HCT116 (cell line): ENCODE results near the gene COL7A1. TPM values are rescaled to one million over a fixed set of nuclear protein-coding genes. Genes with fewer than 3 reads are reported as not detected.

Experiments
- ATAC-seq: fragments of 200-7000 bp; cut with Tn5 transposase; 2 replicates; pipeline ENCODE4 v1.9.1; 2020; ENCODE audit warnings: mild to moderate bottlenecking, moderate library complexity
- BruUV-seq: library from RNA; stranded (reverse); fragments of 400-500 nt; replicated peaks from 2 replicates; lab custom pipeline; 2021; lab: Mats Ljungman, UMichigan
- CTCF ChIA-PET: fragments of 300-600 bp; sonication (Branson Sonifier 250); formaldehyde crosslinking; loops from one replicate; lab custom pipeline; 2021; ENCODE audit warnings: antibody characterized with exemption; lab: Charles Lee
- POLR2A ChIA-PET: fragments of 300-600, 350-600 bp; sonication (Branson Sonifier 250); formaldehyde crosslinking; loops from one replicate; lab custom pipeline; 2021; ENCODE audit warnings: antibody characterized with exemption; lab: Charles Lee
- RAD21 ChIA-PET, 2 experiments: fragments of 300-600 bp; sonication (Branson Sonifier 250); formaldehyde crosslinking; loops; one replicate each; lab custom pipeline; 2023; ENCODE audit warnings: low total read pairs in 2 of 2; ENCODE audit not compliant: uncharacterized antibody in 2 of 2, unreplicated experiment in 2 of 2, low non-redundant PET in 1 of 2; lab: Charles Lee
- DNase-seq: peaks from one replicate; pipeline ENCODE4 v3.0.0-alpha.2; 2010; ENCODE audit warnings: low read depth, low spot score
- H2AFZ ChIP-seq: fragments of 200-600 bp; shearing (Covaris generic), sonication (generic); 2 replicates; pipeline ENCODE4 v1.6.1; 2017; ENCODE audit warnings: low read depth, mixed run types, mixed read lengths, antibody characterized with exemption, low read length; ENCODE audit not compliant: poor library complexity, severe bottlenecking
- H3K27ac ChIP-seq: 2 replicates; pipeline ENCODE4 v1.5.1; 2012; ENCODE audit warnings: low read depth, low read length
- H3K27me3 ChIP-seq: fragments of 200-600 bp; sonication (generic); 2 replicates; pipeline ENCODE4 v1.6.1; 2016; ENCODE audit warnings: mixed run types, low read length, mixed read lengths; ENCODE audit not compliant: insufficient read depth
- H3K36me3 ChIP-seq, 2 experiments: fragments of 200-500 bp in 1 of 2; fragments of 200-600 bp in 1 of 2; sonication (Bioruptor generic) in 1 of 2; sonication (generic) in 1 of 2; 2 replicates each; pipeline versions ENCODE4 v1.5.1 to v1.6.1; 2014 to 2016; ENCODE audit warnings: low read length in 2 of 2, inconsistent platforms in 1 of 2, mixed read lengths in 1 of 2, mixed run types in 1 of 2; ENCODE audit not compliant: insufficient read depth in 2 of 2, control insufficient read depth in 1 of 2
- H3K4me1 ChIP-seq, 2 experiments: fragments of 200-600 bp in 1 of 2; sonication (generic) in 1 of 2; 2 replicates each; pipeline versions ENCODE4 v1.5.1 to v1.6.1; 2012 to 2017; ENCODE audit warnings: low read length in 2 of 2, inconsistent platforms in 1 of 2, mild to moderate bottlenecking in 1 of 2, mixed read lengths in 1 of 2, mixed run types in 1 of 2, moderate library complexity in 1 of 2; ENCODE audit not compliant: insufficient read depth in 2 of 2, control insufficient read depth in 1 of 2
- H3K4me2 ChIP-seq: fragments of 200-600 bp; sonication (generic); 2 replicates; pipeline ENCODE4 v1.6.1; 2017; ENCODE audit warnings: mixed run types, low read length, mixed read lengths
- H3K4me3 ChIP-seq, 2 experiments: fragments of 200-600 bp in 1 of 2; sonication (generic) in 1 of 2; replicated peaks in 1 of 2; 2 replicates each; pipeline ENCODE4 v1.5.1; 2011 to 2016; ENCODE audit warnings: low read length in 2 of 2, control low read depth in 1 of 2, low read depth in 1 of 2, mild to moderate bottlenecking in 1 of 2, mixed read lengths in 1 of 2, mixed run types in 1 of 2
- H3K79me2 ChIP-seq: fragments of 200-600 bp; sonication (generic); 2 replicates; pipeline ENCODE4 v1.6.1; 2017; ENCODE audit warnings: mild to moderate bottlenecking, mixed run types, low read length, moderate library complexity, mixed read lengths; ENCODE audit not compliant: insufficient read depth
- H3K9ac ChIP-seq: fragments of 200-600 bp; sonication (generic); 2 replicates; pipeline ENCODE4 v1.6.1; 2016; ENCODE audit warnings: low read length, mixed read lengths
- H3K9me2 ChIP-seq: fragments of 200-600 bp; sonication (generic), shearing (Covaris generic); 2 replicates; pipeline ENCODE4 v1.6.1; 2017; ENCODE audit warnings: mixed run types, mild to moderate bottlenecking, moderate library complexity; ENCODE audit not compliant: insufficient read depth
- H3K9me3 ChIP-seq, 2 experiments: fragments of 200-500 bp in 1 of 2; fragments of 200-600 bp in 1 of 2; sonication (Bioruptor generic) in 1 of 2; sonication (generic) in 1 of 2; 2 replicates each; pipeline ENCODE4 v1.6.1; 2014 to 2017; ENCODE audit warnings: low read length in 2 of 2, mixed read lengths in 2 of 2, inconsistent platforms in 1 of 2, low read depth in 1 of 2, mild to moderate bottlenecking in 1 of 2, mixed run types in 1 of 2, moderate library complexity in 1 of 2; ENCODE audit not compliant: control insufficient read depth in 1 of 2, insufficient read depth in 1 of 2
- H4K20me1 ChIP-seq: fragments of 200-600 bp; sonication (generic), shearing (Covaris generic); 2 replicates; pipeline ENCODE4 v1.6.1; 2017; ENCODE audit warnings: mixed run types, mild to moderate bottlenecking, moderate library complexity; ENCODE audit not compliant: insufficient read depth
- CEBPB ChIP-seq: IDR thresholded peaks from 2 replicates; pipeline ENCODE4 v1.6.1; 2012; ENCODE audit warnings: low read depth
- ELF1 ChIP-seq: IDR thresholded peaks from 2 replicates; pipeline ENCODE4 v1.6.1; 2012; ENCODE audit warnings: low read depth, borderline replicate concordance
- EZH2phosphoT487 ChIP-seq: fragments of 200-600 bp; IDR thresholded peaks from 2 replicates; pipeline ENCODE4 v1.6.1; 2018; ENCODE audit warnings: antibody characterized with exemption, borderline replicate concordance
- JUND ChIP-seq: IDR thresholded peaks from 2 replicates; pipeline ENCODE4 v1.6.1; 2012
- POLR2AphosphoS5 ChIP-seq: IDR thresholded peaks from 2 replicates; pipeline ENCODE4 v1.6.1; 2011; ENCODE audit warnings: mild to moderate bottlenecking, low read depth, low read length, moderate library complexity
- RAD21 ChIP-seq: IDR thresholded peaks from 2 replicates; pipeline ENCODE4 v1.6.1; 2012; ENCODE audit warnings: low read depth, mild to moderate bottlenecking
- SIN3A ChIP-seq: IDR thresholded peaks from 2 replicates; pipeline ENCODE4 v1.6.1; 2012; ENCODE audit warnings: low read depth
- SP1 ChIP-seq: IDR thresholded peaks from 2 replicates; pipeline ENCODE4 v1.6.1; 2012; ENCODE audit warnings: low read depth
- SRF ChIP-seq: IDR thresholded peaks from 2 replicates; pipeline ENCODE4 v1.6.1; 2012; ENCODE audit warnings: low read depth
- ZNF274 ChIP-seq: fragments of 200-500 bp; sonication (Bioruptor generic); IDR thresholded peaks from 2 replicates; pipeline ENCODE4 v1.6.1; 2014; ENCODE audit warnings: mild to moderate bottlenecking, low read depth, low read length, inconsistent platforms
- intact Hi-C: fragments of 100-400 bp; cut with micrococcal nuclease; formaldehyde crosslinking; loops from 2 replicates; pipeline ENCODE4 v1.10.0; 2022
- total RNA-seq: library from RNA; stranded (reverse); gene quantifications from one replicate; pipeline ENCODE4 v1.2.1, GENCODE V29; 2021; ENCODE audit not compliant: unreplicated experiment
- TF ChIP-seq, protein P1 (sequence below): IDR thresholded peaks from 2 replicates; pipeline ENCODE4 v1.6.1; 2012
- TF ChIP-seq, protein P2 (sequence below): IDR thresholded peaks from 2 replicates; pipeline ENCODE4 v1.6.1; 2011; ENCODE audit warnings: mild to moderate bottlenecking, low read length, moderate library complexity; ENCODE audit not compliant: insufficient replicate concordance; ENCODE audit errors: extremely low read depth

Gene COL7A1
- total RNA-seq, 1 experiment from 2014 or later = 11.4 TPM

DNA sequence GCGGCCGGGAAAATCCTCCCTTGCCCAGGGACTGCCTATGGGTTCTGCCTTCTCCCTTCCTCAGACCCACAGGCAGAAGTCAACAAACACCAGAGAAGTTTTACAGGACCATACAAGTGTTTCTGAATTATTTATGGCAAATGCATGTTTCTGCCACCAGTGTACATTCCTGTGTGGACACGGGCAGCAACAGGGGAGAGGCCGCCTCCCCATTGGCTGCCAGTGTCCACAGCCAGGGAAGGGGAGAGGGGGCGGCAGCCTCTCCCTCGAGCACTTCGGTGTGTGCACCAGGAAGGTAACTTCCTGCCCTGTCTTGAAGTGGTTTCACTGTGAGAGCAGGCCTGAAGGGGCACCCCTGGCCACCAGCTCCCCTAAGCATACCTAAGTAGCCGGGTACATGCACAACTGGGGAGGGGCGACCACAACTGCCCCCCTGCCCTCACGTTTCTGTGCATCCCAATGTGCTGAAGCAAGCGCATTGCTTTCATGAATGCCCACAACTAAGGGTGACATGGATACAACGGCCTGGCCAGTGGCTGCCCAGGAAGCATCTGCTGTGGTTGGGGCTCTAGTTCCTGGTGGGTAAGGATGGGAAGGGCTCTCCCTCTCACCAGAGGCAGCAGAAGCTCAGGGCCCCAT is 76.4 kb downstream of the COL7A1 start:
- no peaks in the 10 kb centered on the region for H3K79me2 ChIP-seq
- no peaks in the 10 kb centered on the region for H4K20me1 ChIP-seq
- intact Hi-C loops = no loop called here
- BruUV-seq = TSS peak; percentile 14
- RAD21 ChIA-PET = no interaction called here
- no peak overlapping the region for H3K4me2 ChIP-seq
- no peak for TF ChIP-seq CEBPB
- no peak for TF ChIP-seq RAD21
- TF ChIP-seq ELF1 = no peak
- no peak for TF ChIP-seq SIN3A
- TF ChIP-seq, protein P1, sequence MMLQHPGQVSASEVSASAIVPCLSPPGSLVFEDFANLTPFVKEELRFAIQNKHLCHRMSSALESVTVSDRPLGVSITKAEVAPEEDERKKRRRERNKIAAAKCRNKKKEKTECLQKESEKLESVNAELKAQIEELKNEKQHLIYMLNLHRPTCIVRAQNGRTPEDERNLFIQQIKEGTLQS = no peak
- TF ChIP-seq POLR2AphosphoS5 = no peak
- no peak for TF ChIP-seq EZH2phosphoT487
- no peak for TF ChIP-seq SRF
- CTCF ChIA-PET = no interaction called here
- no peaks in the 10 kb centered on the region for H3K27me3 ChIP-seq
- H3K27ac ChIP-seq = no peak overlapping the region
- POLR2A ChIA-PET = no interaction called here
- H3K9me3 ChIP-seq = no peaks in the 10 kb centered on the region
- no peak overlapping the region for H3K9ac ChIP-seq
- H2AFZ ChIP-seq = no peak overlapping the region
- ATAC-seq = no peak
- peaks cover 0 to 2% of the 10 kb centered on the region in 2 experiments; a peak in 1 of 4 replicates for H3K4me1 ChIP-seq
- H3K4me3 ChIP-seq = no peak overlapping the region
- DNase-seq = no peak
- H3K36me3 ChIP-seq = peaks cover 0 to 7% of the 10 kb centered on the region in 2 experiments; a peak in 1 of 4 replicates
- no peaks in the 10 kb centered on the region for H3K9me2 ChIP-seq

DNA sequence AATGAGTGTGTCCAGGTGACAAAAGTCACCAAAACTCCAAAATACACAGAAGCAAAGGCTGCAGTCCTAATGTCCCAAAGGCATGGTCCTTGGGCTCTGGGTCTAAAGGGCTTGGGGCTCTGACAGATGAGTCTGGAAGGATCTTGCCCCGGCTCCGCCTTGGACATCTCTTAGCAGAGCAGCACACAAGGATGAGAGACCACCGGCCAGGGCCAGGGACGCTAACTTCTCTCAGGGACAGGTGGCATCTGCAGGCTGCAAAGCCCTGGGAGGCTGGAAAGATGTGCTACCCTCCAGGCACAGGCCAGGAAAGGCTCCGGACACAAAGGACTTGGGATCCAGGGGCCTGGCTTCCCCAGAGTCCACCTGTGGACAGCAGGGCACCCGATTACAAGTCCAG is 77.1 kb downstream of the COL7A1 start:
- Histone ChIP-seq H2AFZ (no peak overlapping the region), H3K9me3 (no peaks in the 10 kb centered on the region), H3K36me3 (0 out of 4 replicates have a peak, but pooled peaks cover 0 to 4% of the 10 kb centered on the region in 2 experiments), H3K4me3 (no peak overlapping the region), H3K4me1 (peaks cover 0 to 2% of the 10 kb centered on the region in 2 experiments; a peak in 1 of 4 replicates), H3K27me3 (no peaks in the 10 kb centered on the region), H3K79me2 (no peaks in the 10 kb centered on the region), H4K20me1 (no peaks in the 10 kb centered on the region), H3K9me2 (no peaks in the 10 kb centered on the region), H3K4me2 (no peak overlapping the region), H3K9ac (no peak overlapping the region), H3K27ac (no peak overlapping the region)
- ATAC-seq = no peak
- intact Hi-C loops = no loop called here
- no peak for DNase-seq
- ChIA-PET RAD21 (no interaction called here), POLR2A (no interaction called here), CTCF (no interaction called here)
- BruUV-seq = no TSS peak
- no peak for TF ChIP-seq JUND
- TF ChIP-seq ELF1 = no peak
- no peak for TF ChIP-seq CEBPB
- no peak for TF ChIP-seq SP1
- TF ChIP-seq, protein P2, sequence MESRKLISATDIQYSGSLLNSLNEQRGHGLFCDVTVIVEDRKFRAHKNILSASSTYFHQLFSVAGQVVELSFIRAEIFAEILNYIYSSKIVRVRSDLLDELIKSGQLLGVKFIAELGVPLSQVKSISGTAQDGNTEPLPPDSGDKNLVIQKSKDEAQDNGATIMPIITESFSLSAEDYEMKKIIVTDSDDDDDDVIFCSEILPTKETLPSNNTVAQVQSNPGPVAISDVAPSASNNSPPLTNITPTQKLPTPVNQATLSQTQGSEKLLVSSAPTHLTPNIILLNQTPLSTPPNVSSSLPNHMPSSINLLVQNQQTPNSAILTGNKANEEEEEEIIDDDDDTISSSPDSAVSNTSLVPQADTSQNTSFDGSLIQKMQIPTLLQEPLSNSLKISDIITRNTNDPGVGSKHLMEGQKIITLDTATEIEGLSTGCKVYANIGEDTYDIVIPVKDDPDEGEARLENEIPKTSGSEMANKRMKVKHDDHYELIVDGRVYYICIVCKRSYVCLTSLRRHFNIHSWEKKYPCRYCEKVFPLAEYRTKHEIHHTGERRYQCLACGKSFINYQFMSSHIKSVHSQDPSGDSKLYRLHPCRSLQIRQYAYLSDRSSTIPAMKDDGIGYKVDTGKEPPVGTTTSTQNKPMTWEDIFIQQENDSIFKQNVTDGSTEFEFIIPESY = no peak
- TF ChIP-seq ZNF274 = no peak
- no peak for TF ChIP-seq SIN3A
- TF ChIP-seq RAD21 = no peak
